Keratinocyte (primary cell): ENCODE results near the gene FNDC3B.
"Not testable (repeated sequence)": the region's sequence is repeated elsewhere in the genome, so short reads cannot be mapped to it uniquely, and the experiment has no call there.

ENCODE experiments used
- EZH2 ChIP-seq: IDR thresholded peaks from one replicate; pipeline ENCODE4 v1.6.1; 2012; ENCODE audit warnings: inconsistent platforms, mild to moderate bottlenecking, low read length, moderate library complexity
- TF ChIP-seq, protein P1 (sequence below), 3 experiments: IDR thresholded peaks in 1 of 3; conservative IDR thresholded peaks in 1 of 3; optimal IDR thresholded peaks in 1 of 3; 2 replicates in 2 of 3; 3 replicates in 1 of 3; pipeline versions ENCODE3 to v1.5.1; 2011; ENCODE audit warnings: low read length in 3 of 3, mild to moderate bottlenecking in 3 of 3, moderate library complexity in 2 of 3, control low read depth in 1 of 3, inconsistent platforms in 1 of 3; ENCODE audit not compliant: insufficient read depth in 2 of 3; ENCODE audit errors: extremely low read depth in 1 of 3

DNA sequence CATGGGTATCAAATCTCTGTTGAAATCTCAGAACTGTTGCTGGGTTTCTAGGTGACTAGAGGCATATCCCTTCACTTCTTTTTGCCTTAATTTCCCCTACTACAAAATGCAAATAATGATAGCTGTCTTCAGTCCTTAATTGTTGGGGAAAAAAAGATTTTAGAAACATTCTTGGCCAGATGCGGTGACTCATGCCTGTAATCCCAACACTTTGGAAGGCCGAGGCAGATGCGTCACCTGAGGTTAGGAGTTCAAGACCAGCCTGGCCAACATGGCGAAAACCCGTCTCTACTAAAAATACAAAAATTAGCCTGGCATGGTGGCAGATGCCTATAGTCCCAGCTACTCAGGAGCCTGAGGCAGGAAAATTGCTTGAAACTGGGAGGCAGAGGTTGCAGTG is 329.2 kb downstream of the FNDC3B start:
- TF ChIP-seq, protein P1, sequence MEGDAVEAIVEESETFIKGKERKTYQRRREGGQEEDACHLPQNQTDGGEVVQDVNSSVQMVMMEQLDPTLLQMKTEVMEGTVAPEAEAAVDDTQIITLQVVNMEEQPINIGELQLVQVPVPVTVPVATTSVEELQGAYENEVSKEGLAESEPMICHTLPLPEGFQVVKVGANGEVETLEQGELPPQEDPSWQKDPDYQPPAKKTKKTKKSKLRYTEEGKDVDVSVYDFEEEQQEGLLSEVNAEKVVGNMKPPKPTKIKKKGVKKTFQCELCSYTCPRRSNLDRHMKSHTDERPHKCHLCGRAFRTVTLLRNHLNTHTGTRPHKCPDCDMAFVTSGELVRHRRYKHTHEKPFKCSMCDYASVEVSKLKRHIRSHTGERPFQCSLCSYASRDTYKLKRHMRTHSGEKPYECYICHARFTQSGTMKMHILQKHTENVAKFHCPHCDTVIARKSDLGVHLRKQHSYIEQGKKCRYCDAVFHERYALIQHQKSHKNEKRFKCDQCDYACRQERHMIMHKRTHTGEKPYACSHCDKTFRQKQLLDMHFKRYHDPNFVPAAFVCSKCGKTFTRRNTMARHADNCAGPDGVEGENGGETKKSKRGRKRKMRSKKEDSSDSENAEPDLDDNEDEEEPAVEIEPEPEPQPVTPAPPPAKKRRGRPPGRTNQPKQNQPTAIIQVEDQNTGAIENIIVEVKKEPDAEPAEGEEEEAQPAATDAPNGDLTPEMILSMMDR (optimal IDR thresholded peaks at IDR 0.05 in 1 of 3, IDR thresholded peaks at IDR 0.05 in 1 of 3, conservative IDR thresholded peaks at IDR 0.05 in 1 of 3; ENCODE audit: extremely low read depth in 1 of 3, insufficient read depth in 2 of 3, low read length in 3 of 3): not testable (repeated sequence)
- not testable (repeated sequence) for TF ChIP-seq EZH2
